Measurements from ENCODE around the gene PLIN4.
"Not testable (repeated sequence)": the region's sequence is repeated elsewhere in the genome, so short reads cannot be mapped to it uniquely, and the experiment has no call there.

PLIN4 gene

DNA sequence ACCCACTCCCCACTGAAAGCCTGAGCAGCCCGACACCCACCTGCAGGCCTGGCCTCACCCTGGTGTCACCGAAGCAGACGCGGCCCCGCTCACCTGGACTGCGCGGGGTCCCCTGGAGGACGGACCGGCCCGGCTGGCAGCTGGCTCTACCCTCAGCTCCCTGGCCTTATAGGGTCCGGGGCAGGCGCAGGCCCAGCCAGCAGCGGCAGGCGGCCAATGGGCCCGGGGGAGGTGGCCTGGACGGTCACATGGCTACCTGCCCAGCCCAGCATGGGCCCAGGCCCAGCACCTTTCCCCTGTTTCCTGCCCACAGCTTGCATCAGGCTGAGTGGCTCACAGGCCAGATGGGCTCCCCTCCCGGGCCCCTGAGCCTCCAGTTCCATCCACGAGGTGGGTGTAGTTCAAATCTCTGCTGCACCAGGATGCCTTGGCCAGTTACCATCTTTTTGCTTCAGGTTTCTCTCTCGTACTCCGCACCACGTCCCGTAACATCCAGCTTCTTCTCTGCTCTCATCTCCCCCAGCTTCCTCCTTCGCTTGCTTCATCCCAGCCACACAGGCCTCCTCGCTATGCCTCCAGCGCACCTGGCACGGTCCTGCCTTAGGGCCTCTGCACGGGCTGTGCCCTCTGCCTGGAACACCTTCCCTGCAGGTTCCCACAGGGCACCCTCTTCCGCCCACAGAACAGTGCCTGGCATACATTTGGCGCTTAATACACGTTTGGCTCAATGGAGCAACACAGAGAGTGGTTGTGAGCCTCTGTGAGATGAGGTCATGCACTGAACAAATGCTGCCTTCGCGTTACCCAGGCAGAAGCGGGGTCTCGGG lies at the start of gene PLIN4:
PLIN4 (minus strand) TSS at position 142 of the 827 bp plus-strand sequence. CDS start 214 bp downstream, outside the sequence.
- Mint-ChIP-seq H3K27me3 (peaks cover 16% of the 10 kb centered on the region), H3K4me3 (no peak within 1 kb of the TSS), H3K9me3 (no peaks in the 10 kb centered on the region), H3K4me1 (no peaks in the 10 kb centered on the region), H3K27ac (no peak within 1 kb of the TSS), H3K36me3 (no peaks in the 10 kb centered on the region)
- no peak for ATAC-seq (ENCODE audit: low read depth)
- no peak for DNase-seq (ENCODE audit: low spot score in 2 of 2)

- H3K9me3 Mint-ChIP-seq = no peaks in the 10 kb centered on the region
- peaks cover 14% of the 10 kb centered on the region for H3K27me3 Mint-ChIP-seq
- H3K36me3 Mint-ChIP-seq = no peaks in the 10 kb centered on the region
- peak; percentile 53 for ATAC-seq (ENCODE audit: low read depth)
- H3K27ac Mint-ChIP-seq = no peak overlapping the region
- peak; percentile 45 to 66 for DNase-seq (ENCODE audit: low spot score in 2 of 2)
- H3K4me1 Mint-ChIP-seq = peaks cover 5% of the 10 kb centered on the region
- H3K4me3 Mint-ChIP-seq = peak overlapping the region; percentile 4
Measured at GRCh38 chr19:4567584-4568071, 49.3 kb upstream of the PLIN4 start.

- no peak overlapping the region for H3K27ac Mint-ChIP-seq
Measured at GRCh38 chr19:4566402-4567051, 48.2 kb upstream of the PLIN4 start.

GRCh38 chr19:4563562-4563961 lies 45.3 kb upstream of the PLIN4 start:
- not testable (repeated sequence) for DNase-seq (ENCODE audit: low spot score in 2 of 2); H3K9me3 Mint-ChIP-seq; H3K4me1 Mint-ChIP-seq; H3K27ac Mint-ChIP-seq; H3K4me3 Mint-ChIP-seq; H3K36me3 Mint-ChIP-seq
- peak; percentile 49 for ATAC-seq (ENCODE audit: low read depth)
- peaks cover 18% of the 10 kb centered on the region for H3K27me3 Mint-ChIP-seq

More at GRCh38 chr19:4566402-4567051, 48.2 kb upstream of the PLIN4 start:
- H3K27me3 Mint-ChIP-seq = peaks cover 14% of the 10 kb centered on the region
- no peaks in the 10 kb centered on the region for H3K9me3 Mint-ChIP-seq
- ATAC-seq (ENCODE audit: low read depth) (no peak), DNase-seq (ENCODE audit: low spot score in 2 of 2) (no peak)
- H3K4me1 Mint-ChIP-seq = peaks cover 8% of the 10 kb centered on the region
- H3K4me3 Mint-ChIP-seq = no peak overlapping the region
- H3K36me3 Mint-ChIP-seq = no peaks in the 10 kb centered on the region

DNA sequence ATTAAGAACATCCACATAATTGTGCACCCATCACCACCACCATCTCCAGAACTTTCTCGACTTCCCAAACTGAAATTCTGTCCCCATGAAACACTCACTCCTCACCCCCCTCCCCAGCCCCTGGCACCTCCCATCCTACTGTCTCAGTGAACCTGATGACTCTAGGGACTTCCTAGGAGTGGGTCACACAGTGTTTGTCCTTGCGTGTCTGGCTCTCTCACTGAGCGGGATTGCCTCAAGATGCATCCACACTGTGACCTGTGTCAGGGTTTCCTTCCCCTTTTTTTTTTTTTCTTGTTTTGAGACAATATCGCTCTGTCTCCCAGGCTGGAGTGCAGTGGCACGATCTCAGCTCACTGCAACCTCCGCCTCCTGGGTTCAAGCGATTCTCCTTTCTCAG lies 43.8 kb upstream of the PLIN4 start:
- H3K4me3 Mint-ChIP-seq; DNase-seq (ENCODE audit: low spot score in 2 of 2); H3K4me1 Mint-ChIP-seq; H3K27ac Mint-ChIP-seq; H3K36me3 Mint-ChIP-seq; H3K9me3 Mint-ChIP-seq: not testable (repeated sequence)
- ATAC-seq (ENCODE audit: low read depth) = peak; percentile 77
- H3K27me3 Mint-ChIP-seq = peaks cover 14% of the 10 kb centered on the region

GRCh38 chr19:4559569-4559968 lies 41.3 kb upstream of the PLIN4 start, which contains the start of gene SEMA6B:
SEMA6B (minus strand) TSS chr19:4559684; CDS start chr19:4558457, 1,227 bp downstream.
- H3K4me3 Mint-ChIP-seq = no peak within 1 kb of the TSS

DNA sequence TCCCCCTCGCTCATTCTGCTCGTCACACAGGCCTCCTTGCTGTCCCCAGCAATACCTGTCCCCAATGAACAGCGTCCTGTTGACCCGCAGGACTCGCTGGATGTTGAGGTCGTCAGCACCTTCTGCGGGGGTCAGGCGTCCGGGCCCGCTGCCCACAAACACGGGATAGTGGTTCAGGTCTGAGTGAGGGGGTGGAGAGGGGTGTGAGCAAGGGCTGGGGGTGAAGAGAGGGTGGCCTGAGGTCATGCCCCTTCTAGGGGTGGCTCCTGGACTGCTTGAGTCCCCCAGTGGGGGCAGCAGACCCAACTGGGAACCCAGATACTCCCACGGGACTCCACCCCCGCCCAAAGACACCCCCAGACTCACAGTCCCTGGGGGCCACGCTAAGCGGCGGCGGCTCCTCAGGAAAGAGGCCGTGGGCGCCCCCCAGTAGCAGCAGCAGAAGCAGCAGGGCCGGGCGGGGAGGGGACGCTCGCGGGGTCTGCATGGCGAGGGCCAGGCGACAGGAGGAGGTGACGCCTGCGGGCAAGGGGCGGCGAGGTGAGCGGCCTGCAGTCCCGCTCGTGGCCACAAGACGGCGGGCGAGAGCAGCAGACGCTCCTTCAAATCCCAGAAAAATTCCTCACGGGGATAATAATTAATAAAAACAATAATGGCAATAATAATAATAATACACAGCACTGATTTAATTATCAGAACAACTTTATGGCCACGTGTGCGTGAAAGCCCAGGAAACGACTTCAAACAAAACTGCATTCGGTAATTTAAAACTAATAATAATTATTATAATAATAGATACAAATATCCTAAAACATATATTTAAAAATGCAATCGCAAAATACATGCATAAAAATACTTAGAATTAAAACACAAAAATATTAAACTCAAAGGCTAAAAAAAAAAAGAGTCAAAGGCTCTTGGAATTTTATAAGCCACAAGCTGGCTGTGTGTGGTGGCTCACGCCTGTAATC lies 40.0 kb upstream of the PLIN4 start:
- Mint-ChIP-seq H3K36me3 (peaks cover 4% of the 10 kb centered on the region), H3K4me3 (no peak overlapping the region), H3K27me3 (peaks cover 21% of the 10 kb centered on the region), H3K4me1 (peaks cover 9% of the 10 kb centered on the region), H3K27ac (no peak overlapping the region), H3K9me3 (peaks cover 4% of the 10 kb centered on the region)
- DNase-seq (ENCODE audit: low spot score in 2 of 2) (peak; percentile 33 to 54), ATAC-seq (ENCODE audit: low read depth) (no peak)

More at GRCh38 chr19:4559569-4559968, 41.3 kb upstream of the PLIN4 start, which contains the start of gene SEMA6B:
- Mint-ChIP-seq H3K27me3 (peaks cover 15% of the 10 kb centered on the region), H3K4me1 (peaks cover 7% of the 10 kb centered on the region), H3K36me3 (no peaks in the 10 kb centered on the region), H3K27ac (no peak within 1 kb of the TSS), H3K9me3 (no peaks in the 10 kb centered on the region)
- no peak for DNase-seq (ENCODE audit: low spot score in 2 of 2)
- ATAC-seq (ENCODE audit: low read depth) = no peak

DNA sequence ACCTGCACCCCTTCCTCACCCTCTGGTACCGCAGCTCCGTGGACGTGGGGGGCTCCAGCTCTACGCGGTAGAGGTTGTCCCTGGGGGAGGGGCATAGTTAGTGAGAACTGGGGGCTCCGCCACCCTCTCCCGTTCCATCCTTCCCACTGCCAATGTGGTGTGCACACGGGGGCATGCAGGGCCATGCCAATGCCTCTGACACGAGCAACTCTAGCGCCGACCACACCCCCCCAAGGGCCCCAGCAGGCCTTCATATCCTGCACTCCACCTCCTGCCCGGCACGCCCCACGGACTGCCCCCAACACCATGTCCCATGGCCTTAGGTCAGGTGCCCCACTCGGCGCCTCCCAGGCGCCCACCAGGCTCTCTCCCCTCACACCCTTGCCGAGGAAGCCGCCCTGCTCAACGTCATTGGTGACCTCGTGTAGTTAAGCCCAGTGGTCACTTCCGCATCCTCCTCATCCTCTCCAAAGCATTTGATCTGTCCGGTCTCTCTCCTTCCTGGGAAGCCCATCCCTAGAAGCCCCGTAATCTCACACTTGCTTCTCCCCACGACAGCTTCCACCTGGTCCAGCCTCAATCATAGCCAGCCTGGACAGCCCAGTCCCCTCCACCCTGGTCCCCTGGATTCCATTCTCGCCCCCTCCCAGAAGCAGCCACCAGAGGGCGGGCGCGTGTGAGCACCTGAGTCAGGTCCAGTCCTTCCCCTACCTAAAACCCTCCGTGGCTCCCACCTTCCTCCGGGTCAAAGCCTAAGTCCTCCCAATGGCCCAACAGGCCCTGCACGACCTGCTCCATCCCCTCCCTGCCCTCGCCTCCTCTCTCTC lies 39.1 kb upstream of the PLIN4 start:
- Mint-ChIP-seq H3K27me3 (peaks cover 27% of the 10 kb centered on the region), H3K36me3 (peaks cover 7% of the 10 kb centered on the region), H3K4me1 (peaks cover 9% of the 10 kb centered on the region), H3K9me3 (peaks cover 8% of the 10 kb centered on the region), H3K27ac (no peak overlapping the region), H3K4me3 (no peak overlapping the region)
- DNase-seq (ENCODE audit: low spot score in 2 of 2) (no peak), ATAC-seq (ENCODE audit: low read depth) (no peak)

- peaks cover 6% of the 10 kb centered on the region for H3K4me1 Mint-ChIP-seq
- DNase-seq (ENCODE audit: low spot score in 2 of 2) (no peak), ATAC-seq (ENCODE audit: low read depth) (no peak)
- peaks cover 7% of the 10 kb centered on the region for H3K36me3 Mint-ChIP-seq
- H3K27ac Mint-ChIP-seq = no peak overlapping the region
- H3K4me3 Mint-ChIP-seq = no peak overlapping the region
- H3K9me3 Mint-ChIP-seq = peaks cover 8% of the 10 kb centered on the region
- peaks cover 28% of the 10 kb centered on the region for H3K27me3 Mint-ChIP-seq
Measured at GRCh38 chr19:4556597-4557127, 38.4 kb upstream of the PLIN4 start.

GRCh38 chr19:4555657-4556561 lies 37.6 kb upstream of the PLIN4 start:
- H3K9me3 Mint-ChIP-seq = peaks cover 8% of the 10 kb centered on the region
- ATAC-seq (ENCODE audit: low read depth) (no peak), DNase-seq (ENCODE audit: low spot score in 2 of 2) (no peak)
- peaks cover 6% of the 10 kb centered on the region for H3K4me1 Mint-ChIP-seq
- H3K4me3 Mint-ChIP-seq = no peak overlapping the region
- no peak overlapping the region for H3K27ac Mint-ChIP-seq
- H3K27me3 Mint-ChIP-seq = peaks cover 28% of the 10 kb centered on the region
- peaks cover 7% of the 10 kb centered on the region for H3K36me3 Mint-ChIP-seq

- Mint-ChIP-seq H3K9me3 (peaks cover 8% of the 10 kb centered on the region), H3K4me3 (no peak overlapping the region), H3K27ac (no peak overlapping the region), H3K4me1 (peaks cover 6% of the 10 kb centered on the region), H3K27me3 (peaks cover 27% of the 10 kb centered on the region), H3K36me3 (peaks cover 7% of the 10 kb centered on the region)
- ATAC-seq (ENCODE audit: low read depth) = no peak
- DNase-seq (ENCODE audit: low spot score in 2 of 2) = no peak
Measured at GRCh38 chr19:4554717-4555116, 36.4 kb upstream of the PLIN4 start.

DNA sequence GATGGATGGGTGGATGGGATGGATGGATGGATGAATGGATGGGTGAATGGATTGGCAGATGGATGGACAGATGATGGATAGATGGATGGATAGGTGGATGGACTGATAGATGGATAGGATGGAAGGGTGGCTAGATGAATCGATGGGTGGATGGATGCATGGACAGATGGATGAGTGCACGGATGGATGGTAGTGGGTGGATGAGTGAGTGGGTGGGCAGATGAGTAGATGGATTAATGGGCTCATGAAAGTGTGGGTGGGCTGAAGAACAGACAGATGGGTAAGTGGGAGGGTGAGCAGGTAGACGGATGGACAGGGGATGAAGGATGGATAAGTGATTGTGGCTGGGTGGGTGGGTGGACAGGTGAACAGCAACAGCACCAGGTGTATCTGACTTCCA lies 35.5 kb upstream of the PLIN4 start:
- ATAC-seq (ENCODE audit: low read depth) = no peak
- Mint-ChIP-seq H3K36me3 (peaks cover 7% of the 10 kb centered on the region), H3K27me3 (peaks cover 27% of the 10 kb centered on the region), H3K4me1 (peaks cover 6% of the 10 kb centered on the region), H3K27ac (no peak overlapping the region), H3K4me3 (no peak overlapping the region), H3K9me3 (peaks cover 8% of the 10 kb centered on the region)
- DNase-seq (ENCODE audit: low spot score in 2 of 2) = no peak
